ENCODE data around the gene SSRP1.

GRCh38 chr11:57373146-57373545, 37.5 kb upstream of the SSRP1 start:
- TF ChIP-seq REST (IDR thresholded peaks at IDR 0.05; ENCODE audit: insufficient read depth in 1 of 2, low read depth in 2 of 2, low read length in 1 of 2) (no peak), POLR2AphosphoS5 (IDR thresholded peaks at IDR 0.05; ENCODE audit: low read depth, low read length) (no peak), SIN3A (IDR thresholded peaks at IDR 0.05; ENCODE audit: borderline replicate concordance, insufficient read depth, low read depth, low read length) (no peak)
- TF ChIP-seq, protein P1, sequence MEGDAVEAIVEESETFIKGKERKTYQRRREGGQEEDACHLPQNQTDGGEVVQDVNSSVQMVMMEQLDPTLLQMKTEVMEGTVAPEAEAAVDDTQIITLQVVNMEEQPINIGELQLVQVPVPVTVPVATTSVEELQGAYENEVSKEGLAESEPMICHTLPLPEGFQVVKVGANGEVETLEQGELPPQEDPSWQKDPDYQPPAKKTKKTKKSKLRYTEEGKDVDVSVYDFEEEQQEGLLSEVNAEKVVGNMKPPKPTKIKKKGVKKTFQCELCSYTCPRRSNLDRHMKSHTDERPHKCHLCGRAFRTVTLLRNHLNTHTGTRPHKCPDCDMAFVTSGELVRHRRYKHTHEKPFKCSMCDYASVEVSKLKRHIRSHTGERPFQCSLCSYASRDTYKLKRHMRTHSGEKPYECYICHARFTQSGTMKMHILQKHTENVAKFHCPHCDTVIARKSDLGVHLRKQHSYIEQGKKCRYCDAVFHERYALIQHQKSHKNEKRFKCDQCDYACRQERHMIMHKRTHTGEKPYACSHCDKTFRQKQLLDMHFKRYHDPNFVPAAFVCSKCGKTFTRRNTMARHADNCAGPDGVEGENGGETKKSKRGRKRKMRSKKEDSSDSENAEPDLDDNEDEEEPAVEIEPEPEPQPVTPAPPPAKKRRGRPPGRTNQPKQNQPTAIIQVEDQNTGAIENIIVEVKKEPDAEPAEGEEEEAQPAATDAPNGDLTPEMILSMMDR (IDR thresholded peaks at IDR 0.05), result no peak
